Neural progenitor cell (in vitro differentiated cells): ENCODE measurements around the gene PPFIBP1. TPM values are rescaled to one million over a fixed set of nuclear protein-coding genes. Genes with fewer than 3 reads are reported as not detected.
"Not testable (repeated sequence)": the region's sequence is repeated elsewhere in the genome, so short reads cannot be mapped to it uniquely, and the experiment has no call there.

Experiments
- DNase-seq: peaks from one replicate; pipeline ENCODE4 v3.0.0-alpha.2; 2016; ENCODE audit warnings: low spot score
- H2AFZ ChIP-seq: fragments of 200-600 bp; sonication (generic); replicated peaks from 2 replicates; pipeline ENCODE4 v1.6.1; 2016; ENCODE audit warnings: antibody characterized with exemption
- H3F3A ChIP-seq: fragments of 200-600 bp; sonication (generic); 2 replicates; pipeline ENCODE4 v1.6.1; 2016; ENCODE audit warnings: antibody characterized with exemption, low read depth
- H3K27ac ChIP-seq: fragments of 200-600 bp; sonication (generic); 2 replicates; pipeline ENCODE4 v1.5.1; 2016; ENCODE audit warnings: mild to moderate bottlenecking
- H3K27me3 ChIP-seq: fragments of 200-600 bp; sonication (generic); 2 replicates; pipeline ENCODE4 v1.6.1; 2016; ENCODE audit warnings: mild to moderate bottlenecking, moderate library complexity
- H3K36me3 ChIP-seq: fragments of 200-600 bp; sonication (generic); 2 replicates; pipeline ENCODE4 v1.5.1; 2016
- H3K4me1 ChIP-seq: fragments of 200-600 bp; sonication (generic); 2 replicates; pipeline ENCODE4 v1.6.1; 2016; ENCODE audit warnings: mixed run types
- H3K4me2 ChIP-seq: fragments of 200-600 bp; sonication (generic); 2 replicates; pipeline ENCODE4 v1.6.1; 2016
- H3K4me3 ChIP-seq: fragments of 200-600 bp; sonication (generic); 2 replicates; pipeline ENCODE4 v1.5.1; 2016
- H3K79me2 ChIP-seq: fragments of 200-600 bp; sonication (generic); 2 replicates; pipeline ENCODE4 v1.6.1; 2016; ENCODE audit warnings: low read depth
- H3K9ac ChIP-seq: fragments of 200-600 bp; sonication (generic); 2 replicates; pipeline ENCODE4 v1.6.1; 2016
- H3K9me3 ChIP-seq: fragments of 200-600 bp; sonication (generic); 2 replicates; pipeline ENCODE4 v1.5.1; 2016; ENCODE audit warnings: low read depth
- H4K20me1 ChIP-seq: fragments of 200-600 bp; sonication (generic); 2 replicates; pipeline ENCODE4 v1.6.1; 2016; ENCODE audit warnings: low read depth
- H3K27ac Mint-ChIP-seq: 3 replicates; pipeline ENCODE4 v1.8.0; 2021; ENCODE audit warnings: mixed read lengths
- H3K27me3 Mint-ChIP-seq: 2 replicates; pipeline ENCODE4 v1.8.0; 2022; ENCODE audit warnings: low read depth, mild to moderate bottlenecking, inconsistent platforms, moderate library complexity, mixed read lengths; ENCODE audit not compliant: insufficient read depth
- H3K36me3 Mint-ChIP-seq: 3 replicates; pipeline ENCODE4 v1.8.0; 2021; ENCODE audit warnings: mixed read lengths
- H3K4me1 Mint-ChIP-seq: 3 replicates; pipeline ENCODE4 v1.8.0; 2021; ENCODE audit warnings: mixed read lengths
- H3K4me3 Mint-ChIP-seq: 3 replicates; pipeline ENCODE4 v1.8.0; 2021; ENCODE audit warnings: mild to moderate bottlenecking, moderate library complexity, mixed read lengths
- H3K9me3 Mint-ChIP-seq: 3 replicates; pipeline ENCODE4 v1.8.0; 2020; ENCODE audit warnings: mixed read lengths
- CTCF ChIP-seq: fragments of 200-600 bp; sonication (generic); IDR thresholded peaks from 2 replicates; pipeline ENCODE4 v1.5.1; 2017; ENCODE audit warnings: antibody characterized with exemption, mild to moderate bottlenecking
- EZH2 ChIP-seq: fragments of 200-600 bp; sonication (generic); IDR thresholded peaks from 2 replicates; pipeline ENCODE4 v1.6.1; 2017; ENCODE audit warnings: antibody characterized with exemption, mild to moderate bottlenecking, moderate library complexity
- EZH2phosphoT487 ChIP-seq: fragments of 200-600 bp; sonication (generic); IDR thresholded peaks from 2 replicates; pipeline ENCODE4 v1.6.1; 2017; ENCODE audit warnings: antibody characterized with exemption
- total RNA-seq: library from RNA; depleted of rRNA; stranded (reverse); fragments of >200 nt; gene quantifications from 2 replicates; pipeline ENCODE4 v1.2.3, GENCODE V29; 2015; ENCODE audit warnings: low replicate concordance

Gene PPFIBP1
- total RNA-seq, 1 donor from 2014 or later, result 61.7 TPM

GRCh38 chr12:27578689-27579372, 54.8 kb downstream of the PPFIBP1 start:
- H2AFZ ChIP-seq, result no peak overlapping the region
- H3K4me2 ChIP-seq, result no peak overlapping the region
- H3K4me3 Mint-ChIP-seq, result no peak overlapping the region
- H3K27me3 ChIP-seq, result no peaks in the 10 kb centered on the region
- H3K9me3 Mint-ChIP-seq, result no peaks in the 10 kb centered on the region
- DNase-seq, result no peak
- H3K9me3 ChIP-seq, result no peaks in the 10 kb centered on the region
- no peaks in the 10 kb centered on the region for H3K27me3 Mint-ChIP-seq
- H3K4me1 Mint-ChIP-seq, result no peaks in the 10 kb centered on the region
- no peak overlapping the region for H3K27ac ChIP-seq
- H3K36me3 ChIP-seq, result no peaks in the 10 kb centered on the region
- no peak overlapping the region for H3K9ac ChIP-seq
- H3K4me1 ChIP-seq, result no peaks in the 10 kb centered on the region
- H3K79me2 ChIP-seq, result peaks cover 8% of the 10 kb centered on the region
- H4K20me1 ChIP-seq, result no peaks in the 10 kb centered on the region
- no peaks in the 10 kb centered on the region for H3F3A ChIP-seq
- no peak overlapping the region for H3K4me3 ChIP-seq
- TF ChIP-seq EZH2 (no peak), EZH2phosphoT487 (no peak)
- no peak overlapping the region for H3K27ac Mint-ChIP-seq
- peaks cover 21% of the 10 kb centered on the region for H3K36me3 Mint-ChIP-seq

- H3K9me3 Mint-ChIP-seq, result no peaks in the 10 kb centered on the region
- no peak overlapping the region for H3K27ac Mint-ChIP-seq
- no peak overlapping the region for H3K4me3 ChIP-seq
- H3K4me2 ChIP-seq, result no peak overlapping the region
- H3K9me3 ChIP-seq, result no peaks in the 10 kb centered on the region
- H4K20me1 ChIP-seq, result no peaks in the 10 kb centered on the region
- TF ChIP-seq CTCF (no peak), EZH2 (no peak), EZH2phosphoT487 (no peak)
- H3K27me3 ChIP-seq, result no peaks in the 10 kb centered on the region
- H3K4me1 ChIP-seq, result no peaks in the 10 kb centered on the region
- H3K36me3 Mint-ChIP-seq, result peaks cover 24% of the 10 kb centered on the region
- H3K27ac ChIP-seq, result no peak overlapping the region
- no peak for DNase-seq
- no peak overlapping the region for H3K4me3 Mint-ChIP-seq
- no peaks in the 10 kb centered on the region for H3F3A ChIP-seq
- no peaks in the 10 kb centered on the region for H3K36me3 ChIP-seq
- H3K27me3 Mint-ChIP-seq, result no peaks in the 10 kb centered on the region
- H3K9ac ChIP-seq, result no peak overlapping the region
- no peak overlapping the region for H2AFZ ChIP-seq
- H3K79me2 ChIP-seq, result peaks cover 8% of the 10 kb centered on the region
- peaks cover 4% of the 10 kb centered on the region for H3K4me1 Mint-ChIP-seq
These were observed 56.7 kb downstream of the PPFIBP1 start for GRCh38 chr12:27580561-27581330.

DNA sequence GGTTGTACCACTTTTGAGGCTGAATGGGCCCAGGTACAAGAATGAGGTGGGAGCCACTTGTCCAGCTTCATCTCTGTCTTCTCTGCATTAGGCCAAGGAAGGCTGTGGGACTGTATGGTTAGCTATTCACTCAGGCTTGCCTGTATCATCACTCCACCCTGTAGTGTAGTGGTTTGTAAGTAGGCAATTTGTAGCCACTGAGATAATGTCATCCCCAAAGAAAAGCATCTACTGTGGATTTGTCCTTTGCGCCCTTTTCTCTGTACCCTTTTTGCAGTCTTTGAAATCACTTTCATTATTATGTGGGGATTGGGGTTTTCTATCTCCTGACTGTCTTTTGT, 57.3 kb downstream of the PPFIBP1 start:
- H3K27ac ChIP-seq, DNase-seq, H3K9ac ChIP-seq, H3K9me3 ChIP-seq, H3K27me3 ChIP-seq, H3K4me1 ChIP-seq, H3K36me3 ChIP-seq, H2AFZ ChIP-seq, H3K79me2 ChIP-seq, H4K20me1 ChIP-seq, H3K4me3 Mint-ChIP-seq, H3K9me3 Mint-ChIP-seq, H3K4me2 ChIP-seq, H3F3A ChIP-seq, H3K27ac Mint-ChIP-seq, H3K4me3 ChIP-seq, H3K27me3 Mint-ChIP-seq, H3K4me1 Mint-ChIP-seq: not testable (repeated sequence)
- H3K36me3 Mint-ChIP-seq, result peaks cover 24% of the 10 kb centered on the region

DNA sequence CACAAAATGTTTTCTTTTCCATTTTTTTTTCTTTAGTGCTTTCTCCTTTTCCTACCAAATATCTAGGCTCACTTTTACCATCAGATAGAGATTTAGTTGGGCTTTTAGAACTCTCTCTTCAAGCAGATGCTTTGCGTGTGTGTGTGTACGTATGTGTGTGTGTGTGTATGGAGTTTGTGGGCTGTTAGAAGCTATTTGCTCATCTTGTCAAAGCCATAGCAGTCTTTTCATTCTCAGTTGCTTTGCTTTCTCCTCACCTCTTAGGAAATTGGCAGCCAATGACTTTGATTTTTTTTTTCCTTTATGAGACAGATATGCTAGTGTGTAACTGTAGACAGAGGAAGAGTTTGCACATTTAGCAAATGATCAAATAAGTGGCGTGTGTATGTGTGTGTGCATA, 57.8 kb downstream of the PPFIBP1 start:
- not testable (repeated sequence) for H3K4me3 ChIP-seq, H3K4me3 Mint-ChIP-seq, H3K4me1 ChIP-seq, H3K27me3 Mint-ChIP-seq, H3F3A ChIP-seq, H4K20me1 ChIP-seq, DNase-seq, H3K9me3 Mint-ChIP-seq, H3K27ac Mint-ChIP-seq, H3K27me3 ChIP-seq, H3K36me3 ChIP-seq, H3K9ac ChIP-seq, H3K27ac ChIP-seq, H3K4me1 Mint-ChIP-seq, H3K79me2 ChIP-seq, H2AFZ ChIP-seq, H3K4me2 ChIP-seq, H3K9me3 ChIP-seq
- H3K36me3 Mint-ChIP-seq, result peaks cover 24% of the 10 kb centered on the region

- H3F3A ChIP-seq, H4K20me1 ChIP-seq, H3K4me2 ChIP-seq, H3K27me3 Mint-ChIP-seq, H3K36me3 ChIP-seq, H3K9ac ChIP-seq, H3K9me3 ChIP-seq, H3K27ac Mint-ChIP-seq, H3K4me3 Mint-ChIP-seq, H3K9me3 Mint-ChIP-seq, H3K27ac ChIP-seq, H3K4me3 ChIP-seq, H3K4me1 Mint-ChIP-seq, DNase-seq, H3K27me3 ChIP-seq, H3K79me2 ChIP-seq, H3K4me1 ChIP-seq, H2AFZ ChIP-seq: not testable (repeated sequence)
- H3K36me3 Mint-ChIP-seq, result peaks cover 24% of the 10 kb centered on the region
These were observed 58.4 kb downstream of the PPFIBP1 start for GRCh38 chr12:27582445-27582844.
